Measurements from ENCODE around the gene MACROH2A2.
A peak's percentile ranks its signal among the peaks of the same experiment; 100 is the strongest.
"Not testable (repeated sequence)": the region's sequence is repeated elsewhere in the genome, so short reads cannot be mapped to it uniquely, and the experiment has no call there.

MACROH2A2 gene

GRCh38 chr10:70132098-70133029 lies 79.7 kb downstream of the MACROH2A2 start, which contains the start of gene AIFM2:
Gene AIFM2 (minus strand): TSS chr10:70132825. CDS start chr10:70124084, 8,741 bp downstream.
- peak; percentile 66 for DNase-seq

GRCh38 chr10:70135046-70135445 lies 82.4 kb downstream of the MACROH2A2 start:
- DNase-seq: no peak

GRCh38 chr10:70135684-70136083 lies 83.0 kb downstream of the MACROH2A2 start:
- DNase-seq: no peak

GRCh38 chr10:70137135-70137534 lies 84.5 kb downstream of the MACROH2A2 start:
- no peak for DNase-seq

GRCh38 chr10:70137927-70138883 lies 85.6 kb downstream of the MACROH2A2 start:
- DNase-seq: no peak

GRCh38 chr10:70139151-70139996 lies 86.7 kb downstream of the MACROH2A2 start:
- DNase-seq: no peak

DNA sequence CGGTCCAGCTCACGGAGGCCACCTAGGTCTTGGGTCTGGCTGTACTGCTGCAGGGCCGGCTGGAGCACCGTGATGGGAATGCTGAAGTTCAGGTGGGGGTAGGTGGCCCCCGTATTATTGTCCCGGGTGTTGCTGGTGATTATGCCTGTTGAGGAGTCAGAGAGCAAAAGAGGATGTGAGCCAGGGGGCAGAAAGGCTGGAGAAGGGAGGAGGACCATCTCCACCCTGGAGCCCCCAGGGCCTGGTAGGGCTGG lies 87.3 kb downstream of the MACROH2A2 start:
- no peak for DNase-seq

GRCh38 chr10:70140297-70140696 lies 87.7 kb downstream of the MACROH2A2 start:
- no peak for DNase-seq

DNA sequence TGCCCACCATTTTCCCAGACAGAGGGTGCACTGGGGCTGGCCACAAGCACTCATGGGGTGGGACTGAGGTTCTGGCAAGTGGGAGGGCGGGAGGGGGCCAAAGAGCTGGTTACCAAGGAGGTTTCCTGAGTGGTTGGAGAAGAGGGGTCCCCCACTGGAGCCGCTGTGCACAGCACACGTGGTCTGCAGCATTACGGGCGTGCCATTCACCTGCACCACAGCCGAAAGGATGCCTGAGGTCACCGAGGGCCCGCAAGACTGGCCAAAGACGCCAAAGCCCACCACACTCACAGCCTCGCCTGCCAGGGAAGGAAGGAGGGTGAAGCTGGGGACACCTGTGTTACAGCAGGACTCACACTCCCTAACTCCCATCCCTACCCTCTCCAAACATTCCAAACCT lies 89.9 kb downstream of the MACROH2A2 start:
- no peak for DNase-seq

DNA sequence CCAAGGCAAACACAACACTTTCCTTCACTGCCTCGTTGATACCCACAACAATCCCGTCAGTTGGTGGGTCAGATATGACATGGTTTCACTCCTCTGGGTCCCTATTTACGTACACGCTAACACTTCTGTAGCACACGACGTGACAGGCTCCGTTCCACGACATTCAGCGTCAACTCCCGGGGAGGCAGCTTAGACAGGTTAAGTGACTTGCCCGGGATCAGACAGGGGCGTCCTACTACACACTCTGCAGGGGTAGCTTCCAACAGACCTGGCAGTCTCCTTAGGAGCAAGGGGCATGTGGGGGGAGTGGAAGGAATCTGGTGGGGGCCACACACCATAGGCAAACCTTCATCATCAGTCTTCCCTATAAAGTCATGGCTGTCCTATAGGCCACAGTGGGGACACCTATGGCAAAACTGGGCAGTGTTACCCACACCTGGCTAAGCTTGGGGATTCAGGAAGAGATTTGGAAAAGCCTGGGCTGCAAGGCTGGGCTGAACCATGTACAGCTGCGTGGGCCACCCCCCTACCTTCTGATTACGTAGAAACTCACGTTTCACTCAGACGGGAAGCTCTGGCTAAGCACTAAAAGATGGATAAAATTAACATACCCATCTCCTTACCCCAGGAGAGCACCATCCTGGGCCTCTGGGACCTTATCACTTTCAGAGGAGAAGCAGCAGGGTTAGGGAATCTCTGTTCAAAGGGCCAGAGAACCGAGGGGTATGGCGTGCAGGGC lies 91.9 kb downstream of the MACROH2A2 start:
- DNase-seq: no peak

- no peak for DNase-seq
Observed at GRCh38 chr10:70145166-70145665, 92.6 kb downstream of the MACROH2A2 start.

DNA sequence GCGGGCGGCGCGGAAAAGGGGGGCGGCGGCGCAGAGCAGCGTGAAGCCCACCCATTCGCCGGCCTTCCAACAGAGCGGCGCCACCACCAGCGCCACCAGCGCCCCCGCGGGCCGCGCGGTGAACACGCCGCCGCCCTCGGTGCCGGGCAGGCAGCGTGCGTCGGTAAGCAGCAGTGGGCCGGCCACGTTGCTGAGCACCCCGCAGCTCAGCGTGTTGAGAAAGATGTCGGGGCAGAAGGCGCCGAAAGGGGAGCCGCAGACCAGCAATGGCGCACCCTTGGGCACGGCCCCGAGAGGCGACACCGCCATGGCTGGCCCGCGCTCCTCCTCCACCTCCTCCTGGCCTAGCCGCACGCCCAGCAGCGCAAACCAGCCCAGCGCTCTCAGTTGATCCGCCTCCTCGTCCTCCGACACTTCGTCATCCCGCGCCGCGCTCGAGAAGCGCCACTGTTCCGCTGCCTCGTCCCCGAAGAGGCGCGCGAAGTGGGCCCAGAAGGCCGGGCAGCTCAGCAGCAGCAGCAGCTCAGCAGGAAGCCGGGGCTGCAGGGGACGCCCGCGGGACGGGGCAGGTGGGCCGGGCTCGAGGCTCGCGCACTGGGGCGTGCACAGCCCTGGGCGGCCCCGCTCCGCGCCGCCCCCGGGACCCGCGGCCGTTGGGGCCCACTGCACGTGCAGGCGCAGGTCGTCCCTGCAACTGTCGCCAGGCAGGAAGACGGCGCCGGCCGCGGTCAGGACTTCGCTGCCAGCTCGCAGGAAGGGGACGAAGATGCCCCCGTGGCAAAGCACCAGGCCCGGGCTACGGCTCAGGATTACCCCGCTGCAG lies 93.2 kb downstream of the MACROH2A2 start:
- peak; percentile 22 for DNase-seq

GRCh38 chr10:70146489-70147258 lies 94.0 kb downstream of the MACROH2A2 start, which contains the start of gene TYSND1:
Gene TYSND1 (minus strand): TSS chr10:70146700. CDS start chr10:70146586, 114 bp downstream.
- peak; percentile 96 for DNase-seq

DNA sequence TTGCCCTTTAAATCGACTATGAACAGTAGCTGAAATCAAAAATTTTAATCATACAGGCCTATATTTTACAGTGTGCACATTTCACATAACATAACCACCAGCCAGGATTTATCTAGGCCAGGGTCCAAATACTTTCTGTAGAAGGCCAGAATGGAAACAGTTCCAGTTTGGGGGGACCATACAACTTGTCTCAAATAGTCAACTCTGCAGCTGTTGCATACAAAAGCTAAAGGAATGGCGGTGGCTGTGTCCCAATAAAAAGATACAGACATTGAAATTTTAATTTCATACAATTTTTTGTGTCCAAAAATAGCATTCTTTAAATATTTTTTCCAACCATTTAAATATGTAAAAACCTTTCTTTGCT lies 94.6 kb downstream of the MACROH2A2 start:
- DNase-seq: no peak

- no peak for DNase-seq
Observed at GRCh38 chr10:70148516-70148915, 95.9 kb downstream of the MACROH2A2 start.

DNA sequence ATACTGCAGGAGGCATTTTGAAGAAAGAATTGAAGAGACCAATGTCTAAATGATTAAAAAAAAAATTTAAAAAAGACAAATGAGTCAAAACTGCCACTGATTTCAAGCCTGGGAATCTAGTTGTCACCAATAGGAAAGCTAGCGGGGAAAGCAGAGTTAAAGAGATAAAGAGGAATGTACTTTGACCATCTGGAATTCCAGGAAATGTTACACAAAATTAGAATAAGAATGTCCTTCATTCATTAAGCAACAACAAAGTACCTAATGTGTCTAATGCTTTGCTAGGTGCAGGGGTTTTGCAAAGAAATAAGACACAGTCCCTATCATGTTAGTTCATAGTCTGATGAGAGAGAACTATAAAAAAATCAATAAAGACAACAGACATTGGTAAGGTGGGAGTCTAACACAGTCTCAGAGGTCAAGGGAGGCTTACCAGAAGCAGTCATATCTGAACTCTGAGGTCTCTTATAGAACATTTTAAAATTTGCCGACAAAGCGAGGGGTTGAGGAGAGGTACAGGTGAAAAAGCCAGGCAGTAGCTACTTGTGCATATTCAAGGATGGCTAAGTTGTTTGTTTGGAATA lies 102.7 kb downstream of the MACROH2A2 start:
- DNase-seq: no peak

GRCh38 chr10:70158113-70158512 lies 105.5 kb downstream of the MACROH2A2 start:
- DNase-seq: no peak

GRCh38 chr10:70159366-70159765 lies 106.7 kb downstream of the MACROH2A2 start:
- DNase-seq: not testable (repeated sequence)

GRCh38 chr10:70160798-70161197 lies 108.2 kb downstream of the MACROH2A2 start:
- DNase-seq: no peak

All from NCI-H510A treated with DMSO at 0.1 percent for 48 hours (cell line).